Measurements from ENCODE around the gene METTL27. TPM values are rescaled to one million over a fixed set of nuclear protein-coding genes. Genes with fewer than 3 reads are reported as not detected.

Gene METTL27
- total RNA-seq, 1 experiment from 2014 or later = 1.7 TPM

- no peak for DNase-seq
- no peaks in the 10 kb centered on the region for H3K36me3 Mint-ChIP-seq (ENCODE audit: insufficient read depth, unreplicated experiment)
- H3K27ac Mint-ChIP-seq (ENCODE audit: unreplicated experiment) = peak overlapping the region; percentile 87
- H3K9me3 ChIP-seq = no peaks in the 10 kb centered on the region
- TF ChIP-seq CTCF (IDR thresholded peaks at IDR 0.05; ENCODE audit: insufficient read depth in 1 of 2, low read depth in 1 of 2, low read length in 1 of 2, severe bottlenecking in 1 of 2, unreplicated experiment in 1 of 2) = no peak
- intact Hi-C loops (cut with micrococcal nuclease; ENCODE audit: unreplicated experiment) = loop anchor here (10.0 kb wide), 1 partner anchor 57 kb away; no protein-coding TSS in a partner anchor
- H3K36me3 ChIP-seq (ENCODE audit: control insufficient read depth, insufficient read depth, low read length) = no peaks in the 10 kb centered on the region
- peaks cover 38% of the 10 kb centered on the region for H3K4me1 Mint-ChIP-seq (ENCODE audit: low read depth, unreplicated experiment)
- peaks cover 28% of the 10 kb centered on the region for H3K4me1 ChIP-seq
- no peaks in the 10 kb centered on the region for H3K27me3 ChIP-seq (replicated peaks; ENCODE audit: control insufficient read depth, insufficient read depth, low read length)
- no TSS peak for BruUV-seq (replicated peaks)
- CTCF ChIA-PET = interaction anchor here (0.6 to 0.9 kb wide), 2 partner anchors 112 to 157 kb away, joined by 4 to 7 read pairs; no protein-coding TSS in a partner anchor
- H3K4me3 ChIP-seq (ENCODE audit: low read depth, low read length) = no peak overlapping the region
- peak overlapping the region; percentile 8 for H3K4me3 Mint-ChIP-seq (ENCODE audit: unreplicated experiment)
- POLR2A ChIA-PET = interaction anchor here (0.6 to 1.5 kb wide), 6 partner anchors 9 to 136 kb away, joined by 3 to 9 read pairs (median 4); partner anchors contain the start of gene METTL27
- H3K27me3 Mint-ChIP-seq (ENCODE audit: insufficient read depth, unreplicated experiment) = no peaks in the 10 kb centered on the region
- H3K9me3 Mint-ChIP-seq (ENCODE audit: unreplicated experiment) = no peaks in the 10 kb centered on the region
Measured at GRCh38 chr7:73851410-73852338, 9.4 kb upstream of the METTL27 start.

GRCh38 chr7:73850781-73851207 lies 8.5 kb upstream of the METTL27 start:
- BruUV-seq (replicated peaks) = TSS peak; percentile 91
- Mint-ChIP-seq H3K27ac (ENCODE audit: unreplicated experiment) (peak overlapping the region; percentile 87), H3K36me3 (ENCODE audit: insufficient read depth, unreplicated experiment) (no peaks in the 10 kb centered on the region), H3K27me3 (ENCODE audit: insufficient read depth, unreplicated experiment) (no peaks in the 10 kb centered on the region), H3K4me3 (ENCODE audit: unreplicated experiment) (no peak overlapping the region), H3K9me3 (ENCODE audit: unreplicated experiment) (no peaks in the 10 kb centered on the region), H3K4me1 (ENCODE audit: low read depth, unreplicated experiment) (peaks cover 44% of the 10 kb centered on the region)
- intact Hi-C loops (cut with micrococcal nuclease; ENCODE audit: unreplicated experiment) = loop anchor here (10.0 kb wide), 1 partner anchor 56 kb away; no protein-coding TSS in a partner anchor
- peak in 1 of 2 experiments; percentile 67 for DNase-seq
- no peak for TF ChIP-seq CTCF (IDR thresholded peaks at IDR 0.05; ENCODE audit: insufficient read depth in 1 of 2, low read depth in 1 of 2, low read length in 1 of 2, severe bottlenecking in 1 of 2, unreplicated experiment in 1 of 2)
- Histone ChIP-seq H3K27me3 (replicated peaks; ENCODE audit: control insufficient read depth, insufficient read depth, low read length) (no peaks in the 10 kb centered on the region), H3K36me3 (ENCODE audit: control insufficient read depth, insufficient read depth, low read length) (no peaks in the 10 kb centered on the region), H3K4me3 (ENCODE audit: low read depth, low read length) (no peak overlapping the region), H3K4me1 (peaks cover 25% of the 10 kb centered on the region), H3K9me3 (no peaks in the 10 kb centered on the region)
- ChIA-PET CTCF (interaction anchor here (0.6 to 0.7 kb wide), 2 partner anchors 23 to 111 kb away, joined by 4 to 5 read pairs; no protein-coding TSS in a partner anchor), POLR2A (interaction anchor here (0.7 to 1.6 kb wide), 5 partner anchors 8 to 135 kb away, joined by 3 to 12 read pairs (median 6); partner anchors contain the start of genes CLDN4 and METTL27)

GRCh38 chr7:73847941-73848723 lies 5.8 kb upstream of the METTL27 start:
- no TSS peak for BruUV-seq (replicated peaks)
- H3K27me3 Mint-ChIP-seq (ENCODE audit: insufficient read depth, unreplicated experiment) = no peaks in the 10 kb centered on the region

More at GRCh38 chr7:73847941-73848723, 5.8 kb upstream of the METTL27 start:
- TF ChIP-seq CTCF (IDR thresholded peaks at IDR 0.05; ENCODE audit: insufficient read depth in 1 of 2, low read depth in 1 of 2, low read length in 1 of 2, severe bottlenecking in 1 of 2, unreplicated experiment in 1 of 2) = no peak
- Mint-ChIP-seq H3K4me3 (ENCODE audit: unreplicated experiment) (no peak overlapping the region), H3K9me3 (ENCODE audit: unreplicated experiment) (no peaks in the 10 kb centered on the region), H3K27ac (ENCODE audit: unreplicated experiment) (peak overlapping the region; percentile 69), H3K4me1 (ENCODE audit: low read depth, unreplicated experiment) (peaks cover 56% of the 10 kb centered on the region), H3K36me3 (ENCODE audit: insufficient read depth, unreplicated experiment) (no peaks in the 10 kb centered on the region)
- H3K36me3 ChIP-seq (ENCODE audit: control insufficient read depth, insufficient read depth, low read length) = no peaks in the 10 kb centered on the region
- DNase-seq = no peak
- H3K9me3 ChIP-seq = no peaks in the 10 kb centered on the region
- intact Hi-C loops (cut with micrococcal nuclease; ENCODE audit: unreplicated experiment) = no loop called here
- H3K27me3 ChIP-seq (replicated peaks; ENCODE audit: control insufficient read depth, insufficient read depth, low read length) = no peaks in the 10 kb centered on the region
- H3K4me1 ChIP-seq = peaks cover 29% of the 10 kb centered on the region
- ChIA-PET CTCF (interaction anchor here (0.6 kb wide), 1 partner anchor 23 kb away, joined by 3 read pairs; no protein-coding TSS in a partner anchor), POLR2A (no interaction called here)
- no peak overlapping the region for H3K4me3 ChIP-seq (ENCODE audit: low read depth, low read length)

Data from Caco-2 (cell line).